Keratinocyte (primary cell): Measurements from ENCODE around the gene MIEN1.

Experiments used
- EZH2 ChIP-seq: IDR thresholded peaks from one replicate; pipeline ENCODE4 v1.6.1; 2012; ENCODE audit warnings: inconsistent platforms, mild to moderate bottlenecking, low read length, moderate library complexity
- TF ChIP-seq, protein P1 (sequence below), 3 experiments: IDR thresholded peaks in 1 of 3; conservative IDR thresholded peaks in 1 of 3; optimal IDR thresholded peaks in 1 of 3; 2 replicates in 2 of 3; 3 replicates in 1 of 3; pipeline versions ENCODE3 to v1.5.1; 2011; ENCODE audit warnings: low read length in 3 of 3, mild to moderate bottlenecking in 3 of 3, moderate library complexity in 2 of 3, control low read depth in 1 of 3, inconsistent platforms in 1 of 3; ENCODE audit not compliant: insufficient read depth in 2 of 3; ENCODE audit errors: extremely low read depth in 1 of 3

DNA sequence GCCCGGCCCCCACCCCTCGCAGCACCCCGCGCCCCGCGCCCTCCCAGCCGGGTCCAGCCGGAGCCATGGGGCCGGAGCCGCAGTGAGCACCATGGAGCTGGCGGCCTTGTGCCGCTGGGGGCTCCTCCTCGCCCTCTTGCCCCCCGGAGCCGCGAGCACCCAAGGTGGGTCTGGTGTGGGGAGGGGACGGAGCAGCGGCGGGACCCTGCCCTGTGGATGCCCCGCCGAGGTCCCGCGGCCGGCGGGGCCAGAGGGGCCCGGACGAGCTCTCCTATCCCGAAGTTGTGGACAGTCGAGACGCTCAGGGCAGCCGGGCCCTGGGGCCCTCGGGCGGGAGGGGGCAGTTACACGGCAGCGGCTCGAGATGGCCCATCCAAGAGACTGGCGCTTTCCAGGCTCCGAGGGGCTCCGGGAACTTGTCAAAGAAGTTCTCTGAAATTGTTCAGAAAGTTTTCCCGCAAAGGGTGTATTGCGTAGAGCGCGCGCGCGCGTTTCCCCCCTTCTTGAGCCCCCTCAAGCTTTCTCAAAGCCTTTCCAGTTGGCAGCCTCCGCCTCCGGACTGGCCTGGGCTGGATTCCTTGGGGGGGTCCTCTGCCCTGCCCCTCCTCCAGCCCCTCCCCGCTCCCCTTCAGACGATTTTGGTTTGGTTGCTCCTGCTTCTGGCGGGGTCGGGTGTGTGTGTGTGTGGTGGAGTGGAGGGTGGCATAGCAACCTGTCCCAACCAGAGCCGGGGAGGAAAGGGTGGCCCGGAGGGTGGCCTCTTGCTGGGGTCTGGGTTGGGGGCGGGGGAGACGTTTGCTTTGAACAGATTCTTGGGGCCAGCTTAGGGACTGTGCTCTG lies 30.0 kb downstream of the MIEN1 start:
- TF ChIP-seq, protein P1, sequence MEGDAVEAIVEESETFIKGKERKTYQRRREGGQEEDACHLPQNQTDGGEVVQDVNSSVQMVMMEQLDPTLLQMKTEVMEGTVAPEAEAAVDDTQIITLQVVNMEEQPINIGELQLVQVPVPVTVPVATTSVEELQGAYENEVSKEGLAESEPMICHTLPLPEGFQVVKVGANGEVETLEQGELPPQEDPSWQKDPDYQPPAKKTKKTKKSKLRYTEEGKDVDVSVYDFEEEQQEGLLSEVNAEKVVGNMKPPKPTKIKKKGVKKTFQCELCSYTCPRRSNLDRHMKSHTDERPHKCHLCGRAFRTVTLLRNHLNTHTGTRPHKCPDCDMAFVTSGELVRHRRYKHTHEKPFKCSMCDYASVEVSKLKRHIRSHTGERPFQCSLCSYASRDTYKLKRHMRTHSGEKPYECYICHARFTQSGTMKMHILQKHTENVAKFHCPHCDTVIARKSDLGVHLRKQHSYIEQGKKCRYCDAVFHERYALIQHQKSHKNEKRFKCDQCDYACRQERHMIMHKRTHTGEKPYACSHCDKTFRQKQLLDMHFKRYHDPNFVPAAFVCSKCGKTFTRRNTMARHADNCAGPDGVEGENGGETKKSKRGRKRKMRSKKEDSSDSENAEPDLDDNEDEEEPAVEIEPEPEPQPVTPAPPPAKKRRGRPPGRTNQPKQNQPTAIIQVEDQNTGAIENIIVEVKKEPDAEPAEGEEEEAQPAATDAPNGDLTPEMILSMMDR (optimal IDR thresholded peaks at IDR 0.05 in 1 of 3, IDR thresholded peaks at IDR 0.05 in 1 of 3, conservative IDR thresholded peaks at IDR 0.05 in 1 of 3; ENCODE audit: extremely low read depth in 1 of 3, insufficient read depth in 2 of 3, low read length in 3 of 3), result no peak
- no peak for TF ChIP-seq EZH2
